ENCODE results near the gene CLDN24. TPM values are rescaled to one million over a fixed set of nuclear protein-coding genes. Genes with fewer than 3 reads are reported as not detected.

The CLDN24 gene
- total and polyA plus RNA-seq, 7 experiments from 2014 or later = not detected

DNA sequence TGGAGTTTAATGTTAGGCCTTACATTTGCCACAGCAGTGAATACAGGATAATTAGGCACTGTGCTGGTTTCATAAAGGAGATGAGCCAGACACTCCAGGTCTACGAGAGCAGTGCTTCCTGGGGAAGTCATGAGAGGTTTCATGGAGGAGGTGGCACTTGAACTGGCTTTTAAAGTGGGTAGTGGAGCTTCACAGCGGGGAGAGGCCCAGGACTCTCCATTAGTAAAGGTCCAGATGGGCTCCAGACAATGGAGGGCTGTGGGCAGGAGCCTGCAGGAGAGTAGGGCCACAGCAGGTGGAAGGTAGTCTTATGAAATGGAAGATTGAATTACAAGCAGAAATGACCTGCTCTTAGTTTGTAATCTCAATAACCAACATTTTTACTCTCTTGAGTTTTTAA is 31.2 kb downstream of the CLDN24 start:
- Histone ChIP-seq H3K4me1 (ENCODE audit: control insufficient read depth in 2 of 2, insufficient read depth in 2 of 2, low read length in 2 of 2) (no peaks in the 10 kb centered on the region), H3K36me3 (ENCODE audit: control insufficient read depth in 2 of 3, insufficient read depth in 3 of 3, low read length in 3 of 3) (no peaks in the 10 kb centered on the region), H3K9me3 (ENCODE audit: control insufficient read depth in 2 of 3, low read length in 3 of 3) (no peaks in the 10 kb centered on the region), H3K4me3 (ENCODE audit: low read length) (no peak overlapping the region), H3K27ac (ENCODE audit: low read depth, low read length) (no peak overlapping the region), H3K27me3 (ENCODE audit: control insufficient read depth in 2 of 2, insufficient read depth in 2 of 2, low read length in 2 of 2) (no peaks in the 10 kb centered on the region)
- Mint-ChIP-seq H3K9me3 (no peaks in the 10 kb centered on the region), H3K4me1 (no peaks in the 10 kb centered on the region), H3K4me3 (no peak overlapping the region), H3K36me3 (peaks cover 0 to 31% (median 7%) of the 10 kb centered on the region in 5 donors), H3K27ac (no peak overlapping the region), H3K27me3 (no peaks in the 10 kb centered on the region)
- DNase-seq (no peak), ATAC-seq (no peak)
- intact Hi-C loops (cut with micrococcal nuclease) = no loop called here
- CTCF ChIA-PET = no interaction called here
- POLR2A ChIA-PET = interaction anchor here (0.9 kb wide), 1 partner anchor 10 kb away, joined by 3 read pairs; no protein-coding TSS in a partner anchor

DNA sequence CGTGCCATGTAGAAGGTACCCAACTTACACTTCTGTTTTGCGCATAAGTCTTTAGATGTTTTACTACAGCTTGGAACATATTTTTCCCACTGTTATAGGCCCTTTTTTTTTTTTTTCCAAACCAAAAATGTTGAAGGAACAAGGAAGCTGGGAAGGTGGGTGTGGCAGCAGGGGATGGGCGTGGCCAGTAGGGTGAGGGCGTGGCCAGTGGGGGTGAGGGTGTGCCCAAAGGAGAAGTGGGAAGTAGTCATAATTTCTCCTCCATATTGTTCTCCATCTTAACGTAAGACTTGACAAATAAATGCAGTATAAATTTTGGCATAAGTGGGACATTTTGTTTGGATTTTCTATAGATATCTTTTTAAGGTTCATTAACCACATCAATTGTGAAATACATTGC is 32.5 kb downstream of the CLDN24 start:
- Histone ChIP-seq H3K27me3 (ENCODE audit: control insufficient read depth in 2 of 2, insufficient read depth in 2 of 2, low read length in 2 of 2) (no peaks in the 10 kb centered on the region), H3K4me3 (ENCODE audit: low read length) (no peak overlapping the region), H3K9me3 (ENCODE audit: control insufficient read depth in 2 of 3, low read length in 3 of 3) (no peaks in the 10 kb centered on the region), H3K4me1 (ENCODE audit: control insufficient read depth in 2 of 2, insufficient read depth in 2 of 2, low read length in 2 of 2) (no peaks in the 10 kb centered on the region), H3K36me3 (ENCODE audit: control insufficient read depth in 2 of 3, insufficient read depth in 3 of 3, low read length in 3 of 3) (no peaks in the 10 kb centered on the region), H3K27ac (ENCODE audit: low read depth, low read length) (no peak overlapping the region)
- CTCF ChIA-PET = interaction anchor here (0.7 kb wide), 1 partner anchor 27 kb away, joined by 4 read pairs; no protein-coding TSS in a partner anchor
- no peak for ATAC-seq
- POLR2A ChIA-PET = no interaction called here
- Mint-ChIP-seq H3K27me3 (no peaks in the 10 kb centered on the region), H3K27ac (no peak overlapping the region), H3K4me3 (no peak overlapping the region), H3K4me1 (no peaks in the 10 kb centered on the region), H3K36me3 (peaks cover 0 to 33% (median 9%) of the 10 kb centered on the region in 5 donors), H3K9me3 (no peaks in the 10 kb centered on the region)
- intact Hi-C loops (cut with micrococcal nuclease) = no loop called here
- no peak for DNase-seq

DNA sequence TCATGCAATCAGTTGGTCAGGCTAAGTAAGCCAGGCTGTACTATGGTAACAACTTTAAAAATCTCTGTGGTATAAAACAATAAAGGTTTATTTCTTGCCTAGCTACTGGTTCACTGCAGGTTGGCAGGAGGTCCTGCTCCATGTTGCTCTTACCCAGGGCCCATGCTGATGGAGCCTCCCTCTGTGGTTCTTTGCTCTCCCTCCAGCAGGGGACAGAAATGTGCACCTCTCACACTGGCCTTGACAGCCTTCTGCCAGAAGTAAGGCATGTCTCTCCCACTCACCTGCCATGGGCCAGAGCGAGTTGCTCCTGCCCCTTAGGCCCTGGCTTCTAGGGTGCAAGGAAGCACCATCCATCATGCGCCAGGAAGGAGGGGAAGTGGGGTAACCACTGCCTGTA is 33.3 kb downstream of the CLDN24 start:
- H3K27ac ChIP-seq (ENCODE audit: low read depth, low read length) = no peak overlapping the region
- peaks cover 0 to 40% (median 13%) of the 10 kb centered on the region in 5 donors for H3K36me3 Mint-ChIP-seq
- ChIA-PET CTCF (interaction anchor here (0.7 kb wide), 1 partner anchor 26 kb away, joined by 4 read pairs; no protein-coding TSS in a partner anchor), POLR2A (no interaction called here)
- intact Hi-C loops (cut with micrococcal nuclease) = no loop called here
- no peak overlapping the region for H3K4me3 Mint-ChIP-seq
- DNase-seq (no peak), ATAC-seq (no peak)
- H3K9me3 Mint-ChIP-seq = no peaks in the 10 kb centered on the region
- no peaks in the 10 kb centered on the region for H3K27me3 ChIP-seq (ENCODE audit: control insufficient read depth in 2 of 2, insufficient read depth in 2 of 2, low read length in 2 of 2)
- H3K9me3 ChIP-seq (ENCODE audit: control insufficient read depth in 2 of 3, low read length in 3 of 3) = no peaks in the 10 kb centered on the region
- peak overlapping the region in 1 of 9 donors; percentile 23 for H3K27ac Mint-ChIP-seq
- H3K27me3 Mint-ChIP-seq = no peaks in the 10 kb centered on the region
- H3K4me1 ChIP-seq (ENCODE audit: control insufficient read depth in 2 of 2, insufficient read depth in 2 of 2, low read length in 2 of 2) = no peaks in the 10 kb centered on the region
- H3K4me3 ChIP-seq (ENCODE audit: low read length) = no peak overlapping the region
- no peaks in the 10 kb centered on the region for H3K36me3 ChIP-seq (ENCODE audit: control insufficient read depth in 2 of 3, insufficient read depth in 3 of 3, low read length in 3 of 3)
- no peaks in the 10 kb centered on the region for H3K4me1 Mint-ChIP-seq

DNA sequence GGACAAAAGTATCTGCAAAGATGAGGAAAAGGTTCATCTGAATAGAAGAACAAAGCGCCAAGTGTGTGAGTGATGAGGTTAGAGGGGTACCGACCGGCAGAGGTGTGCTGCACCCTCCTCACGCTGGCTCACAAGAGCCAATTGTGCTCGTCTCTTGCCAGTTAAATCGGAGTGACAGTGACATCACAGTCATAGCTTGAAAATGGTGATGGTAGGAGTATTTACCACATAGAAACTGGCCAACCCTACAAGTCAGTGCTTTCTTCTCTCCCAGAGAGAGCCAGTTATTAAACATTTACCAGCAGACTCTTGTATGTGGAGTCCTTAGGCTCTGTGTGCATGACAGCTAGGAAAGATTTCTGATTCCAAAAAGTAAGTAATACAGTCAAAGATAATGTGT is 34.5 kb downstream of the CLDN24 start:
- H3K36me3 Mint-ChIP-seq = peaks cover 0 to 43% (median 13%) of the 10 kb centered on the region in 5 donors
- CTCF ChIA-PET = no interaction called here

DNA sequence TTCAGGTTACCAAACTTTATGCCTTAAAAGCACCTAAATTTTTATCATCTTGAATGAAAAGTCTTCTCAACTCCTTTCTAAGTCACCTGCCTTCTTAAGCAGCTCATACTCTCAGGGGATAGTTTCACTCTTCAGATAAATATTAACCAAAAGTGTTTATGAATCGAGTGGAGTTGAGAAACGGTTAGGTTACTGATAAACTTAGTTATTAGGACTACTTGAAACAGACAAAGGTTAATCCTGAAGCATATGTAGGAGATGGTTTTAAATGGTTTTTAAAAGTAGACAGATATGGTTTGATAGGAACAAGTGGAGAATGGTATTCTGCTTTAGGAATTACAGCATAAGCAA is 34.9 kb downstream of the CLDN24 start:
- H3K36me3 Mint-ChIP-seq = peaks cover 0 to 47% (median 13%) of the 10 kb centered on the region in 5 donors
- Histone ChIP-seq H3K9me3 (ENCODE audit: control insufficient read depth in 2 of 3, low read length in 3 of 3) (no peaks in the 10 kb centered on the region), H3K27me3 (ENCODE audit: control insufficient read depth in 2 of 2, insufficient read depth in 2 of 2, low read length in 2 of 2) (no peaks in the 10 kb centered on the region), H3K27ac (ENCODE audit: low read depth, low read length) (no peak overlapping the region), H3K36me3 (ENCODE audit: control insufficient read depth in 2 of 3, insufficient read depth in 3 of 3, low read length in 3 of 3) (no peaks in the 10 kb centered on the region), H3K4me3 (ENCODE audit: low read length) (no peak overlapping the region), H3K4me1 (ENCODE audit: control insufficient read depth in 2 of 2, insufficient read depth in 2 of 2, low read length in 2 of 2) (no peaks in the 10 kb centered on the region)
- no peak overlapping the region for H3K27ac Mint-ChIP-seq
- ChIA-PET POLR2A (no interaction called here), CTCF (no interaction called here)
- no peaks in the 10 kb centered on the region for H3K4me1 Mint-ChIP-seq
- DNase-seq (no peak), ATAC-seq (no peak)
- H3K27me3 Mint-ChIP-seq = no peaks in the 10 kb centered on the region
- no peak overlapping the region for H3K4me3 Mint-ChIP-seq
- H3K9me3 Mint-ChIP-seq = no peaks in the 10 kb centered on the region
- intact Hi-C loops (cut with micrococcal nuclease) = no loop called here

More for the DNA sequence above, 34.5 kb downstream of the CLDN24 start:
- H3K27me3 ChIP-seq (ENCODE audit: control insufficient read depth in 2 of 2, insufficient read depth in 2 of 2, low read length in 2 of 2) = no peaks in the 10 kb centered on the region
- H3K27ac ChIP-seq (ENCODE audit: low read depth, low read length) = no peak overlapping the region
- no peaks in the 10 kb centered on the region for H3K9me3 ChIP-seq (ENCODE audit: control insufficient read depth in 2 of 3, low read length in 3 of 3)
- DNase-seq (no peak), ATAC-seq (no peak)
- Mint-ChIP-seq H3K27me3 (no peaks in the 10 kb centered on the region), H3K4me3 (no peak overlapping the region), H3K9me3 (no peaks in the 10 kb centered on the region), H3K4me1 (no peaks in the 10 kb centered on the region), H3K27ac (no peak overlapping the region)
- intact Hi-C loops (cut with micrococcal nuclease) = no loop called here
- no peaks in the 10 kb centered on the region for H3K4me1 ChIP-seq (ENCODE audit: control insufficient read depth in 2 of 2, insufficient read depth in 2 of 2, low read length in 2 of 2)
- H3K4me3 ChIP-seq (ENCODE audit: low read length) = no peak overlapping the region
- POLR2A ChIA-PET = no interaction called here
- H3K36me3 ChIP-seq (ENCODE audit: control insufficient read depth in 2 of 3, insufficient read depth in 3 of 3, low read length in 3 of 3) = no peaks in the 10 kb centered on the region

DNA sequence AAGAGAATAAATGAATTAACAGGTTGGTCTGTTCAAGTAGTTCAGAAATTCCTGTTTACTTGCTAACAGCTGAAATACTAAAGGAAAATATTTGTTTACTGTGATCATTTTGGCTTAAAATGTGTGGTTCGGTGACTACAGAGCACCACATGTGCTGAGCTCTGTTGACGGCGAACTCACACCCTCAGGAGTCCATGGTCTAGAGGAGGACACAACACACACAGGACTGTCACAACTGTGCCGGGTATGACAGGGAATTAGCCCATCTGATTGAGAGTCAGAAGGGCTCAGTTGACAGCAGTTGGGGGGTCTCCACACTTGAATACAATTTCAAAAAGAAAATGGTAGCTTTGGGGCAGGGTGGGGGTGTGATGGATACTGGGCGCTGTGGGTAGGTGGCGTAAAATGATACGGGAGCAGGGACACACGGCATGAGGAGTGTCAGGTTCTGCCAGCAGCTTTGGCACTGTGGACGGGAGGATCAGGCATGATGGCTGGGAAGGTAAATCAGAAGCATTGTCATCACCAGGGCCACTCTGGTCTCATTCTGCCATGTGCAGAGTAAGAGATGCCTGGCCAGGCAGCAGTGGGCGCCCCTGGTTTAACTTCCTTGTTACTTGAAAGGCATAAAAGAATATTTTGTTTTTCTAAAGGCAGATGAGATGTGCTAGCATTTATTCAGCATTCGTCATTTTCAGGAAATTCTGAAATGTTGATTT is 35.5 kb downstream of the CLDN24 start:
- no peaks in the 10 kb centered on the region for H3K4me1 Mint-ChIP-seq
- no peak for DNase-seq
- H3K9me3 ChIP-seq (ENCODE audit: control insufficient read depth in 2 of 3, low read length in 3 of 3) = no peaks in the 10 kb centered on the region
- no peak overlapping the region for H3K27ac ChIP-seq (ENCODE audit: low read depth, low read length)
- H3K27me3 ChIP-seq (ENCODE audit: control insufficient read depth in 2 of 2, insufficient read depth in 2 of 2, low read length in 2 of 2) = no peaks in the 10 kb centered on the region
- no peaks in the 10 kb centered on the region for H3K36me3 ChIP-seq (ENCODE audit: control insufficient read depth in 2 of 3, insufficient read depth in 3 of 3, low read length in 3 of 3)
- H3K27me3 Mint-ChIP-seq = no peaks in the 10 kb centered on the region
- peak overlapping the region in 1 of 9 donors; percentile 34 for H3K27ac Mint-ChIP-seq
- intact Hi-C loops (cut with micrococcal nuclease) = no loop called here
- no peaks in the 10 kb centered on the region for H3K9me3 Mint-ChIP-seq
- no peak overlapping the region for H3K4me3 ChIP-seq (ENCODE audit: low read length)
- POLR2A ChIA-PET = no interaction called here
- ATAC-seq = no peak
- CTCF ChIA-PET = no interaction called here
- H3K4me3 Mint-ChIP-seq = no peak overlapping the region
- H3K4me1 ChIP-seq (ENCODE audit: control insufficient read depth in 2 of 2, insufficient read depth in 2 of 2, low read length in 2 of 2) = no peaks in the 10 kb centered on the region
- peaks cover 0 to 49% (median 14%) of the 10 kb centered on the region in 5 donors for H3K36me3 Mint-ChIP-seq

DNA sequence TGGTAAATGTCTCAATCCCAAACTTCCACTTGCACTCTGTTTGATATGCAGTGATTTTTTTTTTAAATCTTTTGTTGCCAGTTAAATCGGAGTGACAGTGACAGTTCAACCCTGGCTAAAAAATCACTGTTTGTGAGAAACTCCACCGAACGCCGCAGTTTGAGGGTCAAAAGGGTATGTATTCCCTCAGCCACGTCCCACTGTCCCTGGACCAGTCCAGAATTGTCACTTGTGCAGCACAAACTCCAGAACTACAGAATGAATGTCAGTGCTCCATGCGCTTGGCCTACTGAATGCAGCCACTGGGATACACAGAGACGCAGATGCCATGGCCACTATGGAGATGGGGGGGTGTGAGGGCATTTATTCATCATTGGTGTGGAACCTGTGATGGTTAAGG is 36.3 kb downstream of the CLDN24 start:
- Histone ChIP-seq H3K9me3 (ENCODE audit: control insufficient read depth in 2 of 3, low read length in 3 of 3) (no peaks in the 10 kb centered on the region), H3K4me1 (ENCODE audit: control insufficient read depth in 2 of 2, insufficient read depth in 2 of 2, low read length in 2 of 2) (no peaks in the 10 kb centered on the region), H3K36me3 (ENCODE audit: control insufficient read depth in 2 of 3, insufficient read depth in 3 of 3, low read length in 3 of 3) (no peaks in the 10 kb centered on the region), H3K4me3 (ENCODE audit: low read length) (no peak overlapping the region), H3K27ac (ENCODE audit: low read depth, low read length) (no peak overlapping the region), H3K27me3 (ENCODE audit: control insufficient read depth in 2 of 2, insufficient read depth in 2 of 2, low read length in 2 of 2) (no peaks in the 10 kb centered on the region)
- Mint-ChIP-seq H3K4me1 (no peaks in the 10 kb centered on the region), H3K27ac (no peak overlapping the region), H3K27me3 (no peaks in the 10 kb centered on the region), H3K4me3 (no peak overlapping the region), H3K36me3 (peaks cover 0 to 46% (median 14%) of the 10 kb centered on the region in 5 donors), H3K9me3 (no peaks in the 10 kb centered on the region)
- DNase-seq (no peak), ATAC-seq (no peak)
- CTCF ChIA-PET = no interaction called here
- POLR2A ChIA-PET = no interaction called here
- intact Hi-C loops (cut with micrococcal nuclease) = no loop called here
